Astrocyte (in vitro differentiated cells and primary cell): ENCODE data around the gene TBC1D19. TPM values are rescaled to one million over a fixed set of nuclear protein-coding genes. Genes with fewer than 3 reads are reported as not detected.
A peak's percentile ranks its signal among the peaks of the same experiment; 100 is the strongest.

Experiments used
- DNase-seq: peaks from one replicate; pipeline ENCODE4 v3.0.0-alpha.2; 2010; ENCODE audit warnings: low read depth
- FAIRE-seq: peaks from 2 replicates; lab custom pipeline; 2011; peaks lifted over from hg19 to GRCh38; lab: Jason Lieb, UNC
- H2AFZ ChIP-seq: 2 replicates; pipeline ENCODE4 v1.6.0; 2012; ENCODE audit warnings: low read depth, low read length, inconsistent platforms
- H3K27ac ChIP-seq: 2 replicates; pipeline ENCODE4 v1.5.1; 2011; ENCODE audit warnings: low read depth, low read length, inconsistent platforms
- H3K27me3 ChIP-seq: 2 replicates; pipeline ENCODE4 v1.6.0; 2011; ENCODE audit warnings: low read length, inconsistent platforms; ENCODE audit not compliant: insufficient read depth
- H3K36me3 ChIP-seq: 2 replicates; pipeline ENCODE4 v1.5.1; 2011; ENCODE audit warnings: low read length, inconsistent platforms; ENCODE audit not compliant: insufficient read depth
- H3K4me1 ChIP-seq: 2 replicates; pipeline ENCODE4 v1.5.1; 2011; ENCODE audit warnings: low read length, inconsistent platforms; ENCODE audit not compliant: insufficient read depth
- H3K4me2 ChIP-seq: 2 replicates; pipeline ENCODE4 v1.6.0; 2012; ENCODE audit warnings: low read length, inconsistent platforms
- H3K4me3 ChIP-seq: 2 replicates; pipeline ENCODE4 v1.5.1; 2011; ENCODE audit warnings: low read depth, mild to moderate bottlenecking, low read length, inconsistent platforms; ENCODE audit not compliant: insufficient read depth
- H3K79me2 ChIP-seq: 2 replicates; pipeline ENCODE4 v1.6.0; 2012; ENCODE audit warnings: mild to moderate bottlenecking, low read length, inconsistent platforms; ENCODE audit not compliant: insufficient read depth
- H3K9ac ChIP-seq: 2 replicates; pipeline ENCODE4 v1.6.0; 2012; ENCODE audit warnings: mild to moderate bottlenecking, low read length, inconsistent platforms
- H3K9me3 ChIP-seq: 2 replicates; pipeline ENCODE4 v1.5.1; 2012; ENCODE audit warnings: low read depth, mild to moderate bottlenecking, low read length, inconsistent platforms; ENCODE audit not compliant: insufficient read depth
- H4K20me1 ChIP-seq: 2 replicates; pipeline ENCODE4 v1.6.0; 2012; ENCODE audit warnings: low read length, inconsistent platforms; ENCODE audit not compliant: insufficient read depth
- H3K27ac Mint-ChIP-seq: one replicate; pipeline ENCODE4 v1.8.0; 2021; ENCODE audit warnings: mild to moderate bottlenecking, mixed read lengths; ENCODE audit not compliant: unreplicated experiment
- H3K27me3 Mint-ChIP-seq: one replicate; pipeline ENCODE4 v1.8.0; 2021; ENCODE audit warnings: low read depth, mixed read lengths; ENCODE audit not compliant: unreplicated experiment
- H3K36me3 Mint-ChIP-seq: one replicate; pipeline ENCODE4 v1.8.0; 2021; ENCODE audit warnings: low read depth, mixed read lengths; ENCODE audit not compliant: unreplicated experiment
- H3K4me1 Mint-ChIP-seq: one replicate; pipeline ENCODE4 v1.8.0; 2021; ENCODE audit warnings: low read depth, mixed read lengths; ENCODE audit not compliant: unreplicated experiment
- H3K4me3 Mint-ChIP-seq: one replicate; pipeline ENCODE4 v1.8.0; 2021; ENCODE audit warnings: mild to moderate bottlenecking, moderate library complexity, mixed read lengths; ENCODE audit not compliant: unreplicated experiment
- H3K9me3 Mint-ChIP-seq: one replicate; pipeline ENCODE4 v1.8.0; 2021; ENCODE audit warnings: mild to moderate bottlenecking, mixed read lengths; ENCODE audit not compliant: unreplicated experiment
- CTCF ChIP-seq: IDR thresholded peaks from 2 replicates; pipeline ENCODE4 v1.5.1; 2011; ENCODE audit warnings: low read depth, mild to moderate bottlenecking, inconsistent platforms, low read length, moderate library complexity; ENCODE audit not compliant: insufficient read depth
- EZH2 ChIP-seq: IDR thresholded peaks from 2 replicates; pipeline ENCODE4 v1.6.1; 2012; ENCODE audit warnings: mild to moderate bottlenecking, low read length, inconsistent platforms; ENCODE audit not compliant: insufficient read depth
- total RNA-seq: library from RNA; stranded (reverse); gene quantifications from 2 replicates; pipeline ENCODE4 v1.2.1, GENCODE V29; 2021

The TBC1D19 gene
- total RNA-seq, 1 donor from 2014 or later = 10.5 TPM

GRCh38 chr4:26736621-26737020 is 152.7 kb downstream of the TBC1D19 start:
- H3K4me1 Mint-ChIP-seq = peaks cover 1% of the 10 kb centered on the region
- Histone ChIP-seq H3K27me3 (no peaks in the 10 kb centered on the region), H3K4me2 (no peak overlapping the region), H3K36me3 (peaks cover 3% of the 10 kb centered on the region), H2AFZ (no peak overlapping the region), H3K79me2 (no peaks in the 10 kb centered on the region), H3K9ac (no peak overlapping the region), H3K4me1 (no peaks in the 10 kb centered on the region), H4K20me1 (no peaks in the 10 kb centered on the region), H3K9me3 (no peaks in the 10 kb centered on the region), H3K27ac (no peak overlapping the region), H3K4me3 (no peak overlapping the region)
- H3K9me3 Mint-ChIP-seq = no peaks in the 10 kb centered on the region
- TF ChIP-seq EZH2 = no peak
- no peak for TF ChIP-seq CTCF
- FAIRE-seq = no peak
- peak; percentile 34 for DNase-seq
- H3K27ac Mint-ChIP-seq = no peak overlapping the region
- H3K27me3 Mint-ChIP-seq = no peaks in the 10 kb centered on the region
- no peak overlapping the region for H3K4me3 Mint-ChIP-seq
- H3K36me3 Mint-ChIP-seq = peaks cover 2% of the 10 kb centered on the region

- Mint-ChIP-seq H3K27ac (no peak overlapping the region), H3K36me3 (no peaks in the 10 kb centered on the region), H3K27me3 (no peaks in the 10 kb centered on the region), H3K4me1 (peaks cover 1% of the 10 kb centered on the region), H3K9me3 (no peaks in the 10 kb centered on the region), H3K4me3 (no peak overlapping the region)
- FAIRE-seq (no peak), DNase-seq (no peak)
- TF ChIP-seq CTCF (no peak), EZH2 (no peak)
- Histone ChIP-seq H3K9ac (no peak overlapping the region), H3K36me3 (peaks cover 3% of the 10 kb centered on the region), H3K4me2 (no peak overlapping the region), H3K79me2 (no peaks in the 10 kb centered on the region), H3K4me3 (no peak overlapping the region), H4K20me1 (no peaks in the 10 kb centered on the region), H3K9me3 (no peaks in the 10 kb centered on the region), H3K27ac (no peak overlapping the region), H2AFZ (no peak overlapping the region), H3K27me3 (no peaks in the 10 kb centered on the region), H3K4me1 (no peaks in the 10 kb centered on the region)
Measured at GRCh38 chr4:26737385-26737784, 153.5 kb downstream of the TBC1D19 start.

GRCh38 chr4:26741491-26741871 is 157.6 kb downstream of the TBC1D19 start:
- TF ChIP-seq CTCF (no peak), EZH2 (no peak)
- Histone ChIP-seq H3K4me2 (no peak overlapping the region), H4K20me1 (no peaks in the 10 kb centered on the region), H3K4me1 (no peaks in the 10 kb centered on the region), H3K79me2 (no peaks in the 10 kb centered on the region), H3K9me3 (no peaks in the 10 kb centered on the region), H2AFZ (no peak overlapping the region), H3K9ac (no peak overlapping the region), H3K27me3 (no peaks in the 10 kb centered on the region), H3K27ac (no peak overlapping the region), H3K4me3 (no peak overlapping the region), H3K36me3 (no peaks in the 10 kb centered on the region)
- H3K36me3 Mint-ChIP-seq = no peaks in the 10 kb centered on the region
- no peak overlapping the region for H3K27ac Mint-ChIP-seq
- no peak for FAIRE-seq
- no peaks in the 10 kb centered on the region for H3K9me3 Mint-ChIP-seq
- peaks cover 1% of the 10 kb centered on the region for H3K4me1 Mint-ChIP-seq
- H3K27me3 Mint-ChIP-seq = no peaks in the 10 kb centered on the region
- no peak overlapping the region for H3K4me3 Mint-ChIP-seq
- peak; percentile 56 for DNase-seq
